T-helper 2 cell treated with Interferon-gamma antibody and Interleukin-4, amounts not matched to agents 5 μg/mL and 100 μg/mL, for 36 hours (primary cell): ENCODE data around the gene PDLIM5.
"Not testable (repeated sequence)": the region's sequence is repeated elsewhere in the genome, so short reads cannot be mapped to it uniquely, and the experiment has no call there.

Experiments
- DNase-seq: peaks from one replicate; pipeline ENCODE4 v3.0.0; 2021; ENCODE audit warnings: low spot score
- H3K27ac Mint-ChIP-seq: one replicate; pipeline ENCODE4 v1.8.0; 2021; ENCODE audit warnings: mild to moderate bottlenecking, mixed read lengths
- H3K27me3 Mint-ChIP-seq: one replicate; pipeline ENCODE4 v1.8.0; 2021; ENCODE audit warnings: low read depth, mixed read lengths
- H3K36me3 Mint-ChIP-seq: one replicate; pipeline ENCODE4 v1.8.0; 2021; ENCODE audit warnings: low read depth, mixed read lengths
- H3K4me1 Mint-ChIP-seq: one replicate; pipeline ENCODE4 v1.8.0; 2021; ENCODE audit warnings: low read depth, mixed read lengths
- H3K4me3 Mint-ChIP-seq: one replicate; pipeline ENCODE4 v1.8.0; 2022; ENCODE audit warnings: mild to moderate bottlenecking, moderate library complexity, mixed read lengths
- H3K9me3 Mint-ChIP-seq: one replicate; pipeline ENCODE4 v1.8.0; 2021; ENCODE audit warnings: mixed read lengths

PDLIM5 gene

DNA sequence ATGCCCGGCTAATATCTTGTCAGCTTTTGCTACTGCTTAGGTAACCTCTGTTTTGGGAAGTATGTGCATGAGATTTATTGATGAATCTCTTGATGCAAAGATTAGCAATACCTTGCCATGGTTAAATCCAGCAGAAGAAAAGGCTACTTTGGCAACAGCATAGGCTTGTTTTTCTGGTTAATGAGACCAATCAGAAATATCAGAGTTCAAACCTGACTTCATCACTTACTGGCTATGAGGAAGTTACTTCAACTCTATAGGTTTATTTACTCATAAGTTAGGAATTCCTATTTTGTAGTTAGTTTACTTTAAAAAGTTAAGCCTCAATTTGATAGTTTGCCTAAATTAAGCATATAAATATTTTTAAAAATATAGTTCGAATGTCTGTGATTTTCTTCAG lies 93.1 kb downstream of the PDLIM5 start:
- H3K4me3 Mint-ChIP-seq = no peak overlapping the region
- H3K36me3 Mint-ChIP-seq = peaks cover 5% of the 10 kb centered on the region
- H3K27ac Mint-ChIP-seq = no peak overlapping the region
- peaks cover 4% of the 10 kb centered on the region for H3K9me3 Mint-ChIP-seq
- peaks cover 5% of the 10 kb centered on the region for H3K4me1 Mint-ChIP-seq
- H3K27me3 Mint-ChIP-seq = no peaks in the 10 kb centered on the region
- no peak for DNase-seq

DNA sequence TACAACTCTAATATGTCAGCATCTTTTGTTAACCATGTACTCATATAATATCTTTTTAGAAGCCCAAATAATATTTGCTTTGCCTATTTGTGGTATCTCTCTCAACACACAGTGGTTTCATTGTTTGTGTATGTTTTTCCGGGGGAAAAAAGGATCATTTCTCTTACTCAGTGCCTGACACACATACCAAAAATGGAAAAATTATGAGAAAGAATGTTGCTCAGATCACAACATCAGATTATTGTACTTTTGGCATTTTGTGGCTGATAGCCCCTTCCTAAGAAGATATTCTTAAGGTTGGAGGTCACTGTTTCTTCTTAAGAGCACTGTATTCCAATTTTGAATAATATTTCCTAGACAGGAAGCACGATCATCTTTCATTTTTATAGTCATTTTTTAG lies 93.6 kb downstream of the PDLIM5 start:
- Mint-ChIP-seq H3K4me3 (no peak overlapping the region), H3K36me3 (peaks cover 5% of the 10 kb centered on the region)

DNA sequence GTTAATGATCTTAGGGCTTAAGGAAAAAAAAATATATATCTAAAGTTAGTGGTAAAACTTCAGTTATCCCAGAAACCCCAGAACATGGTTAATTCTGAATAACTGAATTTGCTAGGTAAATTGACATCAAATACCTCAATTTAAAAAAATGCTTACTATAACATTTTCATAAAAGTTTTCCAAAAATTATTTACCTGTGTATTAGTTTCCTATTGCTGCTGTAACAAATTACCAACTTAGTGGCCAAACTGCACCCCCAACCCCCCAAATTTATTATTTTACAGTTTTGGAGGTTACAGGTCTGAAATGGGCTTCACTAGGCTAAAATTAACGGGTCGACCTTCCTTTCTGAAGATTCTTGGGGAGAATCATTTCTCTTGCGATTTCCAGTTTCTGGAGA lies 95.2 kb downstream of the PDLIM5 start:
- peaks cover 4% of the 10 kb centered on the region for H3K9me3 Mint-ChIP-seq
- no peak for DNase-seq
- no peaks in the 10 kb centered on the region for H3K27me3 Mint-ChIP-seq
- H3K4me1 Mint-ChIP-seq = peaks cover 5% of the 10 kb centered on the region
- H3K4me3 Mint-ChIP-seq = no peak overlapping the region
- H3K36me3 Mint-ChIP-seq = peaks cover 5% of the 10 kb centered on the region
- no peak overlapping the region for H3K27ac Mint-ChIP-seq

More for the DNA sequence above, 93.6 kb downstream of the PDLIM5 start:
- DNase-seq = no peak
- Mint-ChIP-seq H3K27ac (no peak overlapping the region), H3K27me3 (no peaks in the 10 kb centered on the region), H3K9me3 (peaks cover 4% of the 10 kb centered on the region), H3K4me1 (peaks cover 5% of the 10 kb centered on the region)

DNA sequence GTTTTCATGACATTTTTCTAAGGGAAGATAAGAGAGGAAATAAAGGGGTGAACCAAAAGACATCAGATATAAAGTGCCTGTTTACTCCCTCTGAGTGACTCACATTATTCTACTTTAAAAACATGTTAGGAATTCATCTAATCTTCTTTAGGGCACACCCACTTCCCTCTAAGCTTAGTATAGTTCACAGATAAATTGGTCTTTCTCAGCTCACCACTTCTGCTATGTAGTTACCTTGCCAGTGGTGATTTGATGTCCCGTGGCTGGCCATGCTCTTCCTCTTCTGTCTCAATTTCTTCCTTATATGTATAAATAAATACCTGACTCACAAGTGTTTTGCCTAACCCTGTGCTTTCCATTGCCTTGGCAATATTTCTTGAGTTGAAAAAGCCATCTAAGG lies 96.8 kb downstream of the PDLIM5 start:
- no peaks in the 10 kb centered on the region for H3K27me3 Mint-ChIP-seq
- no peak overlapping the region for H3K27ac Mint-ChIP-seq
- peaks cover 5% of the 10 kb centered on the region for H3K36me3 Mint-ChIP-seq
- no peak overlapping the region for H3K4me3 Mint-ChIP-seq
- DNase-seq = no peak
- peaks cover 4% of the 10 kb centered on the region for H3K9me3 Mint-ChIP-seq
- peaks cover 5% of the 10 kb centered on the region for H3K4me1 Mint-ChIP-seq

DNA sequence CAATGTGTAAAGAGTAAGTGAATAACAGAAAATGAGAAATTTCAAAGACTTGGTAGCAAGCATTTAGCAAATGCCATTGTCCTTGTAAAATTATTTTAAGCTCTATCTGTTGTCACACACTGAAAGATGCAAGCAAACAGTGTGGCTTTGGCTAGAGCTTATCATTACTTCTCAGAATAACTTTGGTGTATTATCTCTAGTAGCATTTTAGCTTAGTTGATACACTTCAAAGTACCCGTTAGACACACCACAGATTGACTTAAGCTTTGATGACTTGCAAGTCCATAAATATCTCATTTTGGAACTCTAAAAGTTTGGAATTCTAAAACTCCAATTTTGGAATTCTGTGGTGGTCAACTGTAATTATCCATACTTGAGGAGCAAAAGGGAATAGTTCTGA lies 98.6 kb downstream of the PDLIM5 start:
- DNase-seq = no peak
- peaks cover 4% of the 10 kb centered on the region for H3K9me3 Mint-ChIP-seq
- H3K4me1 Mint-ChIP-seq = peaks cover 5% of the 10 kb centered on the region
- H3K27me3 Mint-ChIP-seq = no peaks in the 10 kb centered on the region
- H3K4me3 Mint-ChIP-seq = no peak overlapping the region
- H3K36me3 Mint-ChIP-seq = peaks cover 5% of the 10 kb centered on the region
- H3K27ac Mint-ChIP-seq = no peak overlapping the region

DNA sequence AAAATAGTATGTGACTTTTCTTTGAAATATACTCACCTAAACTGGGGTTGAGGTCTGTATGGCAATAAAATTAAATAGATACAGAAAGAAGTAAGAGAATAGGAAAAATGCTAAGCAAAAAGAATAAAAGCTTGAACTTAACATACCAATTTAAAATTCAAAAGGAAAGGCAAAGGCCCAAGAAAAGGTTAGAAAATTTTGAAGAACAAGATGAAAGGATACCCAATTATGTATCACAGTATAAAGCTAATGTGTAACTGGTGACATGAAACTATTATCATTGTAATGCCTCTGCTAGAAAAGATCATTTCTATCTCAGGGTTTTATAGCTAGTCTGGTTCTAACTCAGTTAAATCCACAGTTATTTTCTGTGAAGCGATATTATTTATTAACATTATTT lies 99.1 kb downstream of the PDLIM5 start:
- Mint-ChIP-seq H3K9me3 (peaks cover 4% of the 10 kb centered on the region), H3K27ac (no peak overlapping the region), H3K4me3 (no peak overlapping the region), H3K36me3 (peaks cover 5% of the 10 kb centered on the region), H3K4me1 (peaks cover 5% of the 10 kb centered on the region), H3K27me3 (no peaks in the 10 kb centered on the region)
- no peak for DNase-seq

DNA sequence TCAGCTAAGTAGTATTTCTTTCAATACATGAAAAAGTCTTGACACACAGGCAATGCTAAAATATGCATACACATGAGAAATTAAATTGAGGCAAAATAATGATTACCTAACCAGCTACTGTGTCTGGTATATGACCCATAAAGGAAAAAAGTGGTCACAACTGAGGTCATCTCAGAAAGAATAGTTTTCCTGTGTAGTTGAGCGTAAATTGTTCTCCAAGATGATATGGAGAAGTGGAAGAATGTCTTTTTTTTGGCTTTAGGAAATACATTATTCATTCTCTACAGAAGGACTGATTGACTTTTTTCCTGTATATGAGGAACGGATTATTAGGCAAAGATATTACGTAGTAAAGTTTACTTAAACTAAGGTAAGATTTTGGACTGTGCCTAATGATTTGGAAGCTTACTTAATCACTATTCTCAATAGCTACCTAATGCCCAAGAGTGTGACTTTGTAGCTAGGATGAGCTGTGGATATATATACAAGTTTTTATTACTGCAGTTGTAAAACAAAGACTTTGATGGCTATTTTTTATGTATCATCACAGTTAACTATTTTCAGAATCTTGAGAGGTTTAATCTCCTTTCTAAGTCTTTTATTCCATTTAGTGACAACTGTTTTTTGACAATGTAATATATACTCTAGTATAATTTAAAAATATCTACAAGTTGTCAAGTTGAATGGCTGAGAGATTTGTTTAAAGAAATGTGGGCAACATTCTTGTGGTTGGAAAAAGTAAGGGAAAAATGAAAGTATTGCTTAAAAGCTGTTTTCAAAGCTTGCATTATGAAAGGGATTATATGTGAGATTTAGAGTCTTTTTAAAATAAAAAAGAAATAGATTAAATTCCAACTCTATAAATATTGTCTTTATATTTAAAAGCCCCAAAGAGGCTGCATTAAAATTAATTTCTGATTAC lies 100.2 kb downstream of the PDLIM5 start:
- peaks cover 2% of the 10 kb centered on the region for H3K36me3 Mint-ChIP-seq
- H3K4me3 Mint-ChIP-seq = no peak overlapping the region
- H3K27me3 Mint-ChIP-seq = no peaks in the 10 kb centered on the region
- H3K4me1 Mint-ChIP-seq = peaks cover 5% of the 10 kb centered on the region
- no peak for DNase-seq
- H3K9me3 Mint-ChIP-seq = peaks cover 4% of the 10 kb centered on the region
- no peak overlapping the region for H3K27ac Mint-ChIP-seq

DNA sequence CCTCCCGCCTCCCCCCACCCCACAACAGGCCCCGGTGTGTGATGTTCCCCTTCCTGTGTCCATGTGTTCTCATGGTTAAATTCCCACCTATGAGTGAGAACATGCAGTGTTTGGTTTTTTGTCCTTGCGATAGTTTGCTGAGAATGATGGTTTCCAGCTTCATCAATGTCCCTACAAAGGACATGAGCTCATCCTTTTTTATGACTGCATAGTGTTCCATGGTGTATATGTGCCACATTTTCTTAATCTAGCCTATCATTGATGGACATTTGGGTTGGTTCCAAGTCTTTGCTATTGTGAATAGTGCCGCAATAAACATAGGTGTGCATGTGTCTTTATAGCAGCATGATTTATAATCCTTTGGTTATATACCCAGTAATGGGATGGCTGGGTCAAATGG lies 104.3 kb downstream of the PDLIM5 start:
- H3K4me1 Mint-ChIP-seq, H3K9me3 Mint-ChIP-seq, H3K27me3 Mint-ChIP-seq, H3K4me3 Mint-ChIP-seq, H3K36me3 Mint-ChIP-seq, H3K27ac Mint-ChIP-seq, DNase-seq: not testable (repeated sequence)

DNA sequence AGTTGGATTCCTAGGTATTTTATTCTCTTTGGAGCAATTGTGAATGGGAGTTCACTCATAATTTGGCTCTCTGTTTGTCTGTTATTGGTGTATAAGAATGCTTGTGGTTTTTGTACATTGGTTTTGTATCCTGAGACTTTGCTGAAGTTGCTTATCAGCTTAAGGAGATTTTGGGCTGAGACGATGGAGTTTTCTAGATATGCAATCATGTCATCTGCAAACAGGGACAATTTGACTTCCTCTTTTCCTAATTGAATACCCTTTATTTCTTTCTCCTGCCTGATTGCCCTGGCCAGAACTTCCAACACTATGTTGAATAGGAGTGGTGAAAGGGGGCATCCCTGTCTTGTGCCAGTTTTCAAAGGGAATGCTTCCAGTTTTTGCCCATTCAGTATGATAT lies 105.9 kb downstream of the PDLIM5 start:
- not testable (repeated sequence) for H3K4me1 Mint-ChIP-seq, H3K27ac Mint-ChIP-seq, H3K9me3 Mint-ChIP-seq, DNase-seq, H3K4me3 Mint-ChIP-seq, H3K27me3 Mint-ChIP-seq, H3K36me3 Mint-ChIP-seq

DNA sequence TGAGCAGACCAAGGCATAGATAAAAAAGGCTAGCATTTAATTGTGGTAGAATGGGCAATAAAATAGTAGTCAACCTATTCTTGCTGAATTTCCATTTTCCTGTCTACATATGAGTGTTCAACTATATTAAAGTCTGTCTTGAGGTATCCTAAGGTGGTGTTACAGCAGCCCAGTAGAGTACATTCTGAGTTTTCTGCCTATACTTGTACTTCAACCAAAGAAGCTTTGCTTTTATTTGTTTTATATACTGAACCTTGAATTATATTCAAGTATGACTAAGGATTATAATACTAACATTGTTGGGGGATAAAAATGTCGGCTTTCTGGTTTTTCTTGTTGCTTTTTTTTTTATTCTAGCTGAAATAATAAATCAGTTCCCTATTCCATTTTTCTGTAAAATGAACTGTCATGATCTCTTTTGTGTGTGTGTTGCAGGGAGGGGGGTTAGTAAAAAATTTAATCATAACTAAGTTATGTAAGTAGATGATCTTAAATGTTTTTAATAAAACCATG lies 106.7 kb downstream of the PDLIM5 start:
- no peaks in the 10 kb centered on the region for H3K27me3 Mint-ChIP-seq
- H3K9me3 Mint-ChIP-seq = peaks cover 6% of the 10 kb centered on the region
- no peaks in the 10 kb centered on the region for H3K36me3 Mint-ChIP-seq
- no peak overlapping the region for H3K27ac Mint-ChIP-seq
- H3K4me1 Mint-ChIP-seq = peaks cover 5% of the 10 kb centered on the region
- DNase-seq = no peak
- no peak overlapping the region for H3K4me3 Mint-ChIP-seq

DNA sequence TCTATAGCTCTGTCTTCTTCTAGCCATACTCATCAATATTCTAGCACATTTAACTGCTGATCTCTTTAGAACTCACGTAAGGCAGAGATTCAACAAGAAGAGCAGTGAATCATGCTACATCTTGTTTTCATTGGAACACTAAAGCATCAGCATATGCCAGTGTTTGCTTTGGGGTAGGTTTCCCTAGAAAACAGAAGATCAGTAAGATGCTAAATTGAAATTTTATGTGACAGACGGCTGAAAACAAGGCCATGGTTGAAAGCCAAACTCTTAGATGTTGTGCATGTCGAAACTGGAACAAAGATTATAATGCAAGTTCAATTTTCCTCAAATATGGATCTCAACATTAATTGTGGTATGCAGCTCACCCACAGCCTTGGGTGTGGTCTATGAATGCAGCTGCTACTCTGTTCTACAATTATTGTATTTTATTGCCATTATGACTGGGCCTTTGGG lies 107.6 kb downstream of the PDLIM5 start:
- Mint-ChIP-seq H3K9me3 (peaks cover 6% of the 10 kb centered on the region), H3K4me3 (no peak overlapping the region), H3K27me3 (no peaks in the 10 kb centered on the region), H3K4me1 (peaks cover 5% of the 10 kb centered on the region), H3K36me3 (no peaks in the 10 kb centered on the region), H3K27ac (no peak overlapping the region)
- DNase-seq = no peak

DNA sequence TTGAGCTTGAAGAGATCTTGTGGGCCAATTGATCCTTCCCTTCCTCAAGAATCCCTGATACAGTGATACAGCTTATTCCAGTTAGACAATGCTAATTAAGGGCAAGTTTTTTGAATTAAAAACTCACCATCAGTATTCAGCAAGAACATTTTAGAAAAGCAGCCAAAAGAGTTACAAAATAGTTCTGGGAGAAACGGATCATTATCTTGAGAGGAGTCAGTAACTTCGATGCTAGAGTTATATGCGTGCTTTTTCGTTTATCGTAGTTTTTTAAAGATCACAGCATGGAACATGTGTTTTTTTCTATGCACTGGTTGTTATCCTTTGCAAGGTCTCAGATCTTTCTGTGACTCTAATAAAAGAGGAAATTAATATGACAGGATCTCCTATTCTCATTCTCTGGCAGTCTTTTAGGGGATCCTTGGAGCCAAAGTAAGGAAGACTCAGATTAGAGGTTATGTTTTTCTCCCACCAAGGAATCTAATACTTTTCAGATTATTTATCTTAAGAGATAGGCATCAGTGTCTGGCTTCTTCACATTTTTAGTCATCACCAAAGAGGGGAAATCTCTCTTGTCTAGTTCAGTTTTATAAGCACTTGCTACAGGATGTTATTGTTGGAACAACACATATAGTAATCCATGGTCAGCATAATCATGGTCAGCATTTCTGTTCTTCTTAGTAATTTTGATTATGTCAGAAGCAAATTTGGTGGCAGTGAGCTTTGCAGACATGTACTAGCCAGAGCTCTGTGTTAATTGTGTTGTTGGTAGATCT lies 109.7 kb downstream of the PDLIM5 start:
- Mint-ChIP-seq H3K9me3 (peaks cover 6% of the 10 kb centered on the region), H3K4me1 (peaks cover 5% of the 10 kb centered on the region), H3K36me3 (no peaks in the 10 kb centered on the region), H3K27me3 (no peaks in the 10 kb centered on the region), H3K27ac (no peak overlapping the region), H3K4me3 (no peak overlapping the region)
- no peak for DNase-seq

DNA sequence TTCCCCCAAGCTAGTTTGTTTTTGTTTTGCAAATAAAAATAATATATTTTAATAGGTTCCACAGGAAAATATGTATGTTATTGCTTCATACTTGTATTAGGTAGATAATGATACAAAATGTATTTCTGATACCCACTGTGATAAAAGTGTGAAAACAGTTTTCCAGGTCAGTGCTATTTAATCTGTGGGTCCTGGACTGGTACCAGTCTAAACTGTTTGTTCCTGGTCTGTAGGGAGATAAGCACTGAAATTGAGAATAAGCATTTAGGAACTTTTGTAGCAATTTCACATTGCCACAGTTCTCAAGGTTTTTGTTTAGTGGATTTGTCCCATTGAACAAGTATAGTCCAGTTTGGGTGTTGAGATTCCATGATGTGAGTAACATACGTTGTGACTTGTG lies 110.5 kb downstream of the PDLIM5 start:
- H3K4me3 Mint-ChIP-seq = no peak overlapping the region
- H3K36me3 Mint-ChIP-seq = no peaks in the 10 kb centered on the region
- H3K9me3 Mint-ChIP-seq = peaks cover 2% of the 10 kb centered on the region
- H3K27me3 Mint-ChIP-seq = no peaks in the 10 kb centered on the region
- no peak for DNase-seq
- no peak overlapping the region for H3K27ac Mint-ChIP-seq
- peaks cover 5% of the 10 kb centered on the region for H3K4me1 Mint-ChIP-seq

DNA sequence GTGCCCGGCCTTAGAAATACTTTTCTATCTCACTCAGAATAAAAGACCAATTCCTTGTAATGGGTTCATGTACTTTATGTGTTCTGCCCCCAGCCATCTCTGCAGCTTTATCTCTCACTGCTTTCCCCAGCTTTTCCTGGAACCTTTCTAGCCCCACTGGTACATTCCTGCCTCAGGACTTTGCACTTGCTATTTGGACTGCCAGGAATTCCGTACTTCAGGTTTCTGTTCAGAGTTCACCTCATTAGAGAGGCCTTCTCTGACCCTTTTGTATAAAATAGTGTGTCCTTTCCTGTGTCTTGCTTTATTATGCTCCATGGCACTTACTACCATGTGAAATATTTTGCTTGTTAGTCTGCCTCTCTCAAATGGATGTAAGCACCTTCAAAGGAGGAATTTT lies 112.5 kb downstream of the PDLIM5 start:
- H3K27me3 Mint-ChIP-seq = no peaks in the 10 kb centered on the region
- peaks cover 12% of the 10 kb centered on the region for H3K4me1 Mint-ChIP-seq
- no peak overlapping the region for H3K27ac Mint-ChIP-seq
- H3K36me3 Mint-ChIP-seq = no peaks in the 10 kb centered on the region
- H3K9me3 Mint-ChIP-seq = no peaks in the 10 kb centered on the region
- no peak overlapping the region for H3K4me3 Mint-ChIP-seq
- DNase-seq = no peak
